ENCODE data around the gene SRSF4. TPM values are rescaled to one million over a fixed set of nuclear protein-coding genes. Genes with fewer than 3 reads are reported as not detected.
A peak's percentile ranks its signal among the peaks of the same experiment; 100 is the strongest.

SRSF4 gene
- polyA plus RNA-seq, 1 of the 3 experiments (the other 2 are of a cell fraction), result 62.6 TPM

- TF ChIP-seq REST (IDR thresholded peaks at IDR 0.05; ENCODE audit: low read depth, low read length) (no peak), NFIC (IDR thresholded peaks at IDR 0.05; ENCODE audit: borderline replicate concordance) (no peak), USF1 (IDR thresholded peaks at IDR 0.05; ENCODE audit: borderline replicate concordance, low read depth) (no peak), TCF12 (IDR thresholded peaks at IDR 0.05) (no peak), SMC3 (IDR thresholded peaks at IDR 0.05; ENCODE audit: low read depth, low read length) (peak; percentile 39; the same call in 1 of the 2 replicates), GABPA (IDR thresholded peaks at IDR 0.05; ENCODE audit: low read depth) (no peak), IRF3 (IDR thresholded peaks at IDR 0.05; ENCODE audit: low read depth, low read length) (no peak), FOXJ3 (CRISPR knock-in tag; IDR thresholded peaks at IDR 0.05) (no peak), RAD21 (IDR thresholded peaks at IDR 0.05; ENCODE audit: low read length) (peak; percentile 58), ELF1 (IDR thresholded peaks at IDR 0.05) (no peak), SIN3A (IDR thresholded peaks at IDR 0.05; ENCODE audit: borderline replicate concordance, low read depth, low read length) (no peak), NRF1 (IDR thresholded peaks at IDR 0.05; ENCODE audit: low read depth, low read length) (no peak), TAF1 (IDR thresholded peaks at IDR 0.05; ENCODE audit: borderline replicate concordance, low read depth, low read length) (no peak)
- TF ChIP-seq, protein P1, sequence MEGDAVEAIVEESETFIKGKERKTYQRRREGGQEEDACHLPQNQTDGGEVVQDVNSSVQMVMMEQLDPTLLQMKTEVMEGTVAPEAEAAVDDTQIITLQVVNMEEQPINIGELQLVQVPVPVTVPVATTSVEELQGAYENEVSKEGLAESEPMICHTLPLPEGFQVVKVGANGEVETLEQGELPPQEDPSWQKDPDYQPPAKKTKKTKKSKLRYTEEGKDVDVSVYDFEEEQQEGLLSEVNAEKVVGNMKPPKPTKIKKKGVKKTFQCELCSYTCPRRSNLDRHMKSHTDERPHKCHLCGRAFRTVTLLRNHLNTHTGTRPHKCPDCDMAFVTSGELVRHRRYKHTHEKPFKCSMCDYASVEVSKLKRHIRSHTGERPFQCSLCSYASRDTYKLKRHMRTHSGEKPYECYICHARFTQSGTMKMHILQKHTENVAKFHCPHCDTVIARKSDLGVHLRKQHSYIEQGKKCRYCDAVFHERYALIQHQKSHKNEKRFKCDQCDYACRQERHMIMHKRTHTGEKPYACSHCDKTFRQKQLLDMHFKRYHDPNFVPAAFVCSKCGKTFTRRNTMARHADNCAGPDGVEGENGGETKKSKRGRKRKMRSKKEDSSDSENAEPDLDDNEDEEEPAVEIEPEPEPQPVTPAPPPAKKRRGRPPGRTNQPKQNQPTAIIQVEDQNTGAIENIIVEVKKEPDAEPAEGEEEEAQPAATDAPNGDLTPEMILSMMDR (IDR thresholded peaks at IDR 0.05), result peak; percentile 57
Measured at GRCh38 chr1:29197590-29197924, 15.9 kb upstream of the SRSF4 start (continued).

All from SK-N-SH (cell line).